T47D (cell line): ENCODE results near the gene ZNF580.
A peak's percentile ranks its signal among the peaks of the same experiment; 100 is the strongest.

Experiments used
- DNase-seq, 2 experiments: peaks; one replicate each; pipeline versions ENCODE4 v3.0.0 to v3.0.0-alpha.2; 2011 to 2012; ENCODE audit warnings: low read depth in 1 of 2, low spot score in 1 of 2
- JUND ChIP-seq: IDR thresholded peaks from 2 replicates; pipeline ENCODE4 v1.6.1; 2012; ENCODE audit warnings: low read depth
- in situ Hi-C: cut with HindIII; loops from 2 replicates; pipeline ENCODE4 v1.10.0; 2016; ENCODE audit warnings: low sequenced_read_pairs, low pct_unique_long_range_greater_than_20kb

The ZNF580 gene

DNA sequence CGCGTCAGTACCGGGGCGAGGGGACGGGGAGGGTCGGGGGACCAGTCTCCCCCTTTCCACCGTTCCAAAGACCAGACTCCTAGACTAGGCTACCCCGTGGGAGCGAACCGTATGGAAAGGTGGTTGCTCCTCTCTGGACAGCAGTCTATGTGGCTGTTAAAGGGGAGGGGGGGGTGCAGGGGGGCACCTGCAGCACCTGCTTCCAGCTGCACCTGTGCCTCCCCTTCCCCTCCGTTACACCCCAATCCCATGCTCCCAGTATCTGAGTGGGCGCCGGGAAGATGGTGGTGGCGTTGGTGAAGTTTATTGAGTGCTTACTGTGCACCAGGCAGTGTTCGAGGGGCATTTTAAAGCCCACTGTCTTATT is 40.2 kb upstream of the ZNF580 start:
- DNase-seq = no peak
- no peak for TF ChIP-seq JUND
- in situ Hi-C loops = no loop called here

DNA sequence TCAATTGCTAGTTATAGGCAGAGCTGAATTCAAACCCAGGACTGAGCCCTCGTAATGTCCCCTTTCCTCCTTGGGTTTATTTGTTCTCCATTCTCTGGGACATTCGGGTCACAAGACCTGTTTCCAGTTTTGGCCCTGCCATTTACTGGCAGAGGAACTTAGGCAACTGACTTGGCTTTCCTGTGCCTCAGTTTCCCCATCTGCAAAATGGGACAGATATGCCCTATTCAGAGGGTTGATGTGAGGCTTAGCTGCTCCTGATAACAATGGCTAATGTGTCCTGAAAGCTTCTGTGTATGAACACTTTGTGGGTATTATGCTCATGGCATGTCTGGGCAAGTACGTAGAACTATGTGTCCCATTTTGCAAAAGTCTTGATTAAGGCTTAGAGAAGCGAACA is 39.7 kb upstream of the ZNF580 start:
- TF ChIP-seq JUND = no peak
- no peak for DNase-seq
- in situ Hi-C loops = no loop called here

DNA sequence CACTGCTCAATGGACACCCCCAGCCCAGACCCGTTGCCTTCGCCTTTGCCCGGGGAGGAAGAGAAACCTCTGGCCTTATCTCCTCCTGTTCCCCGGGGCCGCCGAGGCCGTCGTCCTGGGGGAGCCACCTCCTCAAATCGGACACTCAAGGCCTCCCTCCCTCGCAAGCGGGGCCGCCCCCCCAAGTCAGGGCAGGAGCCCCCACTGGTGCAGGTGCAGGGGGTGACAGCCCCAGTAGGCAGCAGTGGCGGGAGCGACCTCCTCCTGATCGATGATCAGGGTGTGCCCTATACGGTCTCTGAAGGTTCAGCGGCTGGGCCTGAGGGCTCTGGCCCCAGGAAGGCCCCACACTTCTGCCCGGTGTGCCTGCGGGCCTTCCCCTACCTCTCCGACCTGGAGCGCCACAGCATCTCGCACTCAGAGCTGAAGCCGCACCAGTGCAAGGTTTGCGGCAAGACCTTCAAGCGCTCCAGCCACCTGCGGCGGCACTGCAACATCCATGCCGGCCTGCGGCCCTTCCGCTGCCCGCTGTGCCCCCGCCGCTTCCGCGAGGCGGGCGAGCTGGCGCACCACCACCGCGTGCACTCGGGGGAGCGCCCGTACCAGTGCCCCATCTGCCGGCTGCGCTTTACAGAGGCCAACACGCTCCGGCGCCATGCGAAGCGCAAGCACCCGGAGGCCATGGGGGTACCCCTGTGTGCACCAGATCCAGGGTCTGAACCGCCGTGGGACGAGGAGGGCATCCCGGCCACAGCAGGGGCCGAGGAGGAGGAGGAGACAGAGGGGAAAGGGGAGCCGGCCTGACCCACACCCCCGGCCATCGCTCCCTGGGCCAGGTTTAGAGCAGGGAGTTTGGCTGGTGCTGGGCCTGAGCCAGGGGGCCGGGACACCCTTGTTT is 38.4 kb upstream of the ZNF580 start:
- no peak for DNase-seq
- in situ Hi-C loops = no loop called here
- TF ChIP-seq JUND = no peak

DNA sequence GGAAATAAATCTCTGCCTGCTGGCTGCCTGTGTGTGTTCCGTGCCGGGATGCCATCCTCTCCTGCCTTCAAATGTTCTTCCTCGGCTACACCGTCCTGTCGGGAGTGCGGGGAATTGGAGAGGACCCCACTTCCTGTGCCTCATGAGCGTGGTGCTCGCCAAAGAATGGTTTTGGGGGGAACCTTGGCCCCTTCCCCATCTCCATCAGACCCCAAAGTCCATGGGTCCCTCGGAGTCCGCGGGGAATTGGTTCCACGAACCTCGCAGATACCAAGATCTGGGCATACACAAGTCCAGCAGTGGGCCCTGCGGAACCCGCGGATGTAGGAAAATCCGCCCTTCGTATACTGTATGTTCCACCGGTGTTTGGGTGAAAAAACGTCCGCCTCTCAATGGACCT is 37.7 kb upstream of the ZNF580 start:
- in situ Hi-C loops = no loop called here
- no peak for TF ChIP-seq JUND
- DNase-seq = no peak

DNA sequence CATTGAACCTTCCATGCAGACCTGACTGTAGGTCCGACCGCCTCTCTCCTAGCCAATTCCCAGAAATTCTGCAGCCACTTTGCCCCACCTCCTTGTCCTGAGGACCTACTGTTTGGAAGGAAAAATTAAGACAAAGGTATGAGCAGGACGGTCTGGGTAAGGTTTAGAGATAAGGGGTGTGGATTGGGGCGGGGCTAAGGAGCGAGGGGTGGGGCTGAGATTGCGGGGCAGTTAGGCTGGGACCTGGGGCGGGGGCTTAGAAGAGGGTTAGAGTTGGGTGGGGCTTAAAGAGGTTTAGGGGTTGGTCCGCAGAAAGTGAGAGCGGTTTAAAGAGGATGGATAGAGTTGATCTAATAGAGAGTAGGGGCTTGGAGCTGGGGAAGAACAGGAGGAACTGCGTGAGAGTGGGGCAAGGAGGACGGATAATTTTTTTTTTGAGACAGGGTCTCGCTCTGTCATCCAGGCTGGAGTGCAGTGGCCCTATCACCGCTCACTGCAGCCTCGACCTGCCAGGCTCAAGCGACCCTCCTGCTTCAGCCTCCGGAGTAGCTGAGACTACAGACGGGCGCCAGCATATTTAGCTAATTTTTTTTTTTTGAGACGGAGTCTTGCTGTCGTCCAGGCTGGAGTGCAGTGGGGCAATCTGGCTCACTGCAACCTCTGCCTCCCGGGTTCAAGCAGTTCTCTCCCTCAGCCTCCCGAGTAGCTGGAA is 37.1 kb upstream of the ZNF580 start:
- no peak for DNase-seq
- in situ Hi-C loops = no loop called here
- no peak for TF ChIP-seq JUND

DNA sequence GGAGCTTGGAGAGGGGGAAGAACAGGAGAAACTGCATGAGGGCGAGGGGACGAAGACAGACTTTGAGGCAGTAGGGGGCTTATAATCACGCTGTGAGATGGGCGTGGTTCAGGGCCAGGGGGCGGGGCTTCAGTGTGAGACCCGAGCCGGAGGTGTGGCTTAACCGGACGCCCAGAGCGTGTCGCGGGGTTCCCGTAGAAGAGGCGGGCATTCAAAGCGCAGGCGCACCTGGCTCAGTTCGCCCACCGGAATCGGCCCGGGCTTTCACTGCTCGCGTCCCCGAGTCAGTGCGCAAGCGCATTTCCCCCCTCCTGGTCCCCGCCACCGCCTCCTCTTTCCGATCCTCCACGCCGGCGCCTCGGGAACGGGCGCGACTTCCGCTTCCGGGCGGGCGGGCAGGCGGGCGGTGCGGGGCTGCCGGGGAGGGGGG is 35.6 kb upstream of the ZNF580 start:
- in situ Hi-C loops = no loop called here
- TF ChIP-seq JUND = no peak
- peak; percentile 71 to 96 for DNase-seq

DNA sequence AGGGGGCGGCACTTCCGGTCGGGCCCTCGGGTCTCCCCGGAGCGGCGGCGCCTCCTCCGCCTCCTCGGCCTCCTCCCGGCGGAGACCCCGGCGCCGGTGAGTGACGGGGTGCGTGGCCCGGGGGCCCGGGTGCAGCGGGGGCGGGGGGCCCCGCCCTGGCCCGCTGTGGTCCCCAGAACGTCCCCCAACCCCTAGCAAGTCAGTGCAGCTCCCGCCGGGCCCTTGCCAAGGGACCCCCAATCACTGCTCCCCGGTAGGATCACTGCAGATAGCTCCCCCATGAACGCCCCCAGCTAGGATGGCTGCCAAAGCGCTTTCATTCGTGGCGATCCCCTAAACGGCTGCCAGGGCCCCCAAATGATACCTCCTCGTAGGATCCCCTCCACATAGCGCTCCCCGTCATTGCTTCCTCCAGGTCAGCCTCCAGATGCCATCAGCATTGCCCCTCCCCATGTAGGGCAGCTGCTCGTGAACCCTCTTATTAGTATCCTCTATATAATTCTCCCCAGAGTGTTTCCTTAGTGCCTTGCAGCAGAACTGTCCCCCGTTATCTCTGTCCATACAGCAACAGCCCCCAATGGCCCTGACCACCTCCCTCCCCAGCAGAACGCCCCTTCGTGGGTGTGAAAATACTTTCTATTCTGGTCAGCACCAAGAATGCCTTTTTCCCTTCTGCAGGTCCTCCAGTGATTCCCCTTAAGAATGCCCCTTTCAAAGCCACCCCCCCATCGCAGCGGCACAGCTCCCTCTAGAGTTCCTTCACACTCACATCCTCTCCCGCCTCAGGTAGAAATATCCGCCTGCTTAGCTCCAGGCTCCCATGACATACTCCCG is 34.9 kb upstream of the ZNF580 start, which contains the start of gene ZNF865:
ZNF865 (plus strand) TSS at position 11 of the 834 bp plus-strand sequence. CDS start 7,972 bp downstream, outside the sequence.
- in situ Hi-C loops = no loop called here
- DNase-seq = peak; percentile 58 to 84
- no peak for TF ChIP-seq JUND

DNA sequence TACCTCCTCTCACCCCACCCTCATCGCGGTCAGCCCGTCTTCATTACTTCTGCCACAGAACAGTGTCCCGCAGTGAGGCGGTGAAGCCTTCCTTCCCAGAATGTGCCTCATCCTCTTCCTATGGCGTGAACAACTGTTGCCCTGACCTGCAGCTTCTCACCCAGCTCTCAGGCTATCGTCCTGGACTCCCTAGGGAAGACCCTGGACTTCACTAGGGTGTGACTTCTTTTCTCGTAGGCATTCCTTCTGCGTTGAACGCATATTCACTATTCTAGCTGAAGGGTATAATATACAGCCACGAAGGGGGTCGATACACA is 34.4 kb upstream of the ZNF580 start:
- TF ChIP-seq JUND = no peak
- in situ Hi-C loops = no loop called here
- no peak for DNase-seq

DNA sequence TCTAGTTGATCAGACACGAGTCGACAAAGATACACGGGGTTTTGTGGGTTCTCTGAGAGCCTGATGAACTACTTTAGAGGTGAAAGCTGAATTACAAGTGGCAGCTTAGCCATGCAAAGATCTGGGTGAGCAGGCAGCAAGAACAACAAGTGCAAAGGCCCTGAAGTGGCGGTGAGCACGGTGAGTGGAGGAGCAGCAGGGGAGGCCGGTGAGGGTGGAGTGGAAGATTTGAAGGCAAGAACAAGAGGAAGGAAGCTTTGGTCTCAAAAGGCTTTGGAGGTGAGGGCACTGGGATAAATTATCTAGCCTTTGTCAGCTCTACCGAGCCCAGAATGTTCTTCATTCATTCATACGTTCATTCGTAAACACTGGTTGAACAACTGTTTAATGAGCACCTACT is 34.0 kb upstream of the ZNF580 start:
- in situ Hi-C loops = no loop called here
- no peak for DNase-seq
- TF ChIP-seq JUND = no peak

DNA sequence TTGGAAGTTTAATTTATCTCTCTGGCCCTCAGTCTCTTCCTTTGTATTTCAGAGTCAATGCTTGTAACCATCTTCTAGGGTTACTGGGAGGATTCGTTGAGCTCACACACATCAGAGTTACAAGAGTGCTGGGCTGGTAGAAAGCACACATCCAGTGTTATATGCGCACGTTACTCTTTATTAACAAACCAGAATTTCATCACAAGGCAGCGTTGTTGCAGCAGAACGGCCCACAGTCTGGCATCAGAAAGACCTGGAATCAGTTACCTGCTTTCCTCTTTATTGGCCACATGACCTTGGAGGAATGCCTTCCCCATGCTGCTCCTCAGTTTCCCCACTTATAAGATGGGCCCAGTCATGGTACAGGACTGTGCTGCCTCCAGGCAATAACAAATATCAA is 31.5 kb upstream of the ZNF580 start:
- in situ Hi-C loops = no loop called here
- no peak for DNase-seq
- TF ChIP-seq JUND = no peak

DNA sequence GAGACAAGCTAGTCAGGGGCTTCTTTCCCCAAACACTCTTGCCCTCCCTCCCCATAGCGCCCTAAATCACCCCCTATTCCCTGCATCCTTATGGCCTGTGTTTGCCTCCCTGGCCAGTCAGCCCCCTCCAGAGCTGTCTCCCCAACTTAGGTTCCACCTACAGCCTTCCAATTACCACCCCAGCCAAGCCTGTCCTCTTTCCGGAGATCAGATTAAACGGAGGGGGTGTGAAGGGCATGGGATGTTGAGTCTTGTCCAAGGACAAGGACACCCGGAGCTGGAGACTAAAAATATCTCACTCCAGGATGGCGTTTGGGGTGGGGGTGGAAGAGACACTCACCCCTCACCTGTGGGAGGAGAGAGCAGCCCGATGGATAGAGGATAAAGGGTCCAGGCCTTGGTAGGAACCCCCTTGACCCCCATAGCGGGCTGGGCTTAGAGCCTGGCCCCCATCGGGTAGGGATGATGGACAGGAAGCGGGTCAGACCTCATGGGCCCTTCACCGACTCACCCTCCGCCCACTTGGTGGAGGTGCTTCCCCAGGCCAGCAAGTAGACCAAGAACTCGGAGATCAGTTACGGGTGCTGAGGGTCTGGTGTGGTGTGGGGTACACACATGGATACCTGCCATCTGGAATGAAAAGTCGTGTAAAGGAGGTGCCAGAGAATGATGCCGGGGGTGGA is 29.4 kb upstream of the ZNF580 start:
- in situ Hi-C loops = no loop called here
- no peak for DNase-seq
- no peak for TF ChIP-seq JUND

DNA sequence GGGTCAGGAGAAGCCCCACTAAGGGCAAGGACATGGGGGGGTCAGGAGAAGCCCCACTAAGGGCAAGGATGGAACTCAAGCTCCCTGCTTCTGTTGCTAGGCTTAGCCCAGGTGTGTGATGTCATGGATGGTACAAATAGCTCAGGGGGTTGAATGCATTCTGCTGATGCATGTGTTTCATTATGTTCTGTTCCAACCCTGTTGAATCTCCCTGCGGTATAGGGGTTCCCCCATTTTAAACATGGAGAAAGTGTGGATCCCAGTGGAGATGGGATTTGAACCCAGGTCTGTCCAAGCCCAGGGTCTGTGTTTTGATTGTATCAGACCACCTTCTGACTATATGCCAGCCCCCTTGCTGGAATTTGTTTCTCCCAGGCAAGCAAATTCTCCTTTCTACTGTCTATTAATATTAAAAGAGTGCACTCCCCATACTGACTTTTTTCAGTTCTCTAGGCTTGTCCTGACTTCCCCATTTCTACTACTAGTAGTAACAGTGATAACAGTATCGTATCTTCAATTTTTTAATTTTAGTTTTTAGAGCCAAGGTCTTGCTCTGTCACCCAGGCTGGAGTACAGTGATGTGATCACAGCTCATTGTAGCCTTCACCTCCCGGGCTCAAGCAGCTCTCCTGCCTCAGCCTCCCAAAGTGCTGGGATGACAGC is 28.7 kb upstream of the ZNF580 start:
- in situ Hi-C loops = no loop called here
- no peak for TF ChIP-seq JUND
- no peak for DNase-seq
